Activated CD4-positive, alpha-beta T cell treated with anti-CD3 and anti-CD28 coated beads for 36 hours (primary cell): Measurements from ENCODE around the gene RMRP. TPM values are rescaled to one million over a fixed set of nuclear protein-coding genes. Genes with fewer than 3 reads are reported as not detected.
A peak's percentile ranks its signal among the peaks of the same experiment; 100 is the strongest.

Experiments used
- ATAC-seq: fragments of 200-7000 bp; cut with Tn5 transposase; one replicate; pipeline ENCODE4 v1.10.0; 2021; ENCODE audit warnings: mild to moderate bottlenecking, moderate library complexity
- CTCF ChIA-PET: fragments of 350-600 bp; sonication (Branson Sonifier 250); formaldehyde crosslinking; loops from one replicate; lab custom pipeline; 2021; ENCODE audit warnings: antibody characterized with exemption; lab: Charles Lee
- POLR2A ChIA-PET: fragments of 350-600 bp; sonication (Branson Sonifier 250); formaldehyde crosslinking; loops from one replicate; lab custom pipeline; 2021; ENCODE audit warnings: antibody characterized with exemption, inconsistent platforms; lab: Charles Lee
- DNase-seq: peaks from one replicate; pipeline ENCODE4 v3.0.0-alpha.2; 2020
- H3K27ac Mint-ChIP-seq: one replicate; pipeline ENCODE4 v1.8.0; 2021; ENCODE audit warnings: mixed read lengths
- H3K27me3 Mint-ChIP-seq: one replicate; pipeline ENCODE4 v1.8.0; 2021; ENCODE audit warnings: mixed read lengths
- H3K36me3 Mint-ChIP-seq: one replicate; pipeline ENCODE4 v1.8.0; 2021; ENCODE audit warnings: low read depth, mixed read lengths
- H3K4me1 Mint-ChIP-seq: one replicate; pipeline ENCODE4 v1.8.0; 2021; ENCODE audit warnings: mixed read lengths
- H3K4me3 Mint-ChIP-seq: one replicate; pipeline ENCODE4 v1.8.0; 2021; ENCODE audit warnings: mild to moderate bottlenecking, moderate library complexity, mixed read lengths
- H3K9me3 Mint-ChIP-seq: one replicate; pipeline ENCODE4 v1.8.0; 2021; ENCODE audit warnings: low read depth, mixed read lengths
- intact Hi-C, 2 experiments: fragments of 100-400 bp; cut with DNase I in 1 of 2; cut with micrococcal nuclease in 1 of 2; formaldehyde crosslinking; loops; one replicate each; pipeline versions ENCODE4 v1.14.2 to v1.15.1; 2022 to 2024; cut with DNase I, micrococcal nuclease
- total RNA-seq, 2 experiments: library from RNA; stranded (reverse); gene quantifications; one replicate each; pipeline ENCODE4 v1.2.3, GENCODE V29; 2021

RMRP gene
- total RNA-seq, 2 experiments from 2014 or later, result 894 to 11,462 TPM

DNA sequence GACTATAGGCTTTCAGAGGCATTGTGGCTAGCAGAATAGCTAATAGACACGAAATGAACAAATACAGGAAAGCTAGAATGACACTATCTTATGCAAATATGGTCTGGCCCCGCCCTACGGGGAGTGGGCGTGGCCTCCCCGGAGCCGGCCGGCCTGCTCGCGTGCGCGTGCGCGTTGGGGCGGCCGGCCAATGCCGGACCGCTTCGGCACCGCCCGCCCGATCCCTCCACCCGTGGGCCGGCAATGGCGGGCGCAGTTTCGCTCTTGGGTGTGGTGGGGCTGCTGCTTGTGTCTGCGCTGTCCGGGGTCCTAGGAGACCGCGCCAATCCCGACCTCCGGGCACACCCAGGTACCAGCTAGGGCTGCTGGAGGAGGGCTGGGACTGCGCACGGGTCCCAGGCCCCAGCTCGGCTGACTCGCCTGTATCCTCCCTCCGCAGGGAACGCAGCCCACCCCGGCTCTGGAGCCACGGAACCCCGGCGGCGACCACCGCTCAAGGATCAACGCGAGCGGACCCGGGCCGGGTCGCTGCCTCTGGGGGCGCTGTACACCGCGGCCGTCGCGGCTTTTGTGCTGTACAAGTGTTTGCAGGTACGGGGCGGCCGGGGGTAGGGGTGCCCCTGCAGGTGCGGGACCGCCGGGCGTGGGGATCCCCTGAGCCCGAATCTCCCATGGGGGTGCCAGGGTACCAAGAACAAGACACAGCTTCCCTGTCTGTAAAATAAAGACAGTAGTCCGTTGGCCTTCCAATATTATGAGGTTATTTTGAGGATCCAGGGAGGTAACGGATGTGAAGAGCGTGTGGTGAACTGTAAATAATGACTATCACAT is 533 bp upstream of the RMRP start, which contains the start of gene CCDC107:
Gene CCDC107 (plus strand): TSS at position 156 of the 831 bp plus-strand sequence. CDS start 88 bp downstream, at position 244.
- Mint-ChIP-seq H3K36me3 (peaks cover 37% of the 10 kb centered on the region), H3K27ac (peak within 1 kb of the TSS; percentile 98), H3K4me1 (peaks cover 68% of the 10 kb centered on the region), H3K27me3 (peaks cover 2% of the 10 kb centered on the region), H3K9me3 (no peaks in the 10 kb centered on the region), H3K4me3 (peak within 1 kb of the TSS; percentile 80)
- intact Hi-C loops, result loop anchor here (1.0 to 10.0 kb wide), 16 partner anchors 38 to 671 kb away; partner anchors contain the start of genes GBA2 (in 2 of the 2), RGP1 (in 2 of the 2), ATOSB (in 1 of the 2) and CD72 (in 1 of the 2)
- POLR2A ChIA-PET, result interaction anchor here (0.7 to 1.4 kb wide), 4 partner anchors 10 to 74 kb away, joined by 3 to 4 read pairs (median 3); partner anchors contain the start of gene CREB3
- peak; percentile 63 for ATAC-seq
- CTCF ChIA-PET, result interaction anchor here (0.5 to 6.7 kb wide), 33 partner anchors 8 to 1012 kb away, joined by 3 to 89 read pairs (median 4); partner anchors contain the start of genes CA9, CD72, CREB3 and GALT
- DNase-seq, result peak; percentile 87

DNA sequence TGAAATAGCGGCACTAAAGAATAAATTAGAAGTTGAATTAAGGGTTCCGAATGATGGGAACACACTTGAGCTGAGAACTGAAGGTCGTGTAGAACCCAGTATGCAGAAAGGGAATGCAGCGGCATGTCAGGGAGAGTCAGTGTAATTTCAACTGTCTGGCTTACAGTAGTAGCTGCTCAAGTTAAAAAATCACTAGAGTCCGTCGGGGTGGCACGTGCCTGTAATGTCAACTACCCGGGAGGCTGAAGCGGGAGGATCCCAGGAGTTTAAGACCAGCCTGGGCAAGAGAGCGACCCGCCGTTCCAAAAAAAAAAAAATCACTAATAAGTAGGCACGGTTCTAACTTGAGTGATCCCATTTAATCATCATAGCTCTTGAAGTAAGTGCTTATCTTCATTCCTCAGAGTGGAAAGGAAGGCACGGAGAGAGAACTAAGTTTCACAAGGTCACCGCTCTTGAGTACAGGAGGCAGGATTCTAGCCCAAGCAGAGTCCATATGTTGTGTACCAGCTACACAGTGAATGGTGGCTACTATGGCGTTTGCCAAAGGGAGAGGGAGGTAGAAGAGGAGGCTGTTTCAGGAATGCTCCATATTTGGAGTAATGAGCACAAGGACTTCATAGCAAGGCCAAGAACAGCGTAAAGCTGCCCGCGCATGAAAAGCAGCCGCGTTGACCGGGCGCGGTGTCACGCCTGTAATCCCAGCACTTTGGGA is 831 bp downstream of the RMRP start:
- ATAC-seq (no peak), DNase-seq (no peak)
- Mint-ChIP-seq H3K36me3 (peaks cover 26% of the 10 kb centered on the region), H3K27me3 (peaks cover 2% of the 10 kb centered on the region), H3K4me3 (peak overlapping the region; percentile 80), H3K27ac (peak overlapping the region; percentile 98), H3K9me3 (no peaks in the 10 kb centered on the region), H3K4me1 (peaks cover 60% of the 10 kb centered on the region)
- CTCF ChIA-PET, result interaction anchor here (0.7 to 6.7 kb wide), 19 partner anchors 9 to 487 kb away, joined by 3 to 89 read pairs (median 5); partner anchors contain the start of genes CREB3, SIT1, TESK1 and TLN1
- POLR2A ChIA-PET, result interaction anchor here (1.2 to 1.4 kb wide), 2 partner anchors 8 to 76 kb away, joined by 3 to 4 read pairs; partner anchors contain the start of gene CREB3
- intact Hi-C loops, result loop anchor here (1.0 to 10.0 kb wide), 13 partner anchors 10 to 670 kb away; partner anchors contain the start of genes CD72 (in 1 of the 2), CLTA (in 1 of the 2), CREB3 (in 1 of the 2) and DNAJB5 (in 1 of the 2)

DNA sequence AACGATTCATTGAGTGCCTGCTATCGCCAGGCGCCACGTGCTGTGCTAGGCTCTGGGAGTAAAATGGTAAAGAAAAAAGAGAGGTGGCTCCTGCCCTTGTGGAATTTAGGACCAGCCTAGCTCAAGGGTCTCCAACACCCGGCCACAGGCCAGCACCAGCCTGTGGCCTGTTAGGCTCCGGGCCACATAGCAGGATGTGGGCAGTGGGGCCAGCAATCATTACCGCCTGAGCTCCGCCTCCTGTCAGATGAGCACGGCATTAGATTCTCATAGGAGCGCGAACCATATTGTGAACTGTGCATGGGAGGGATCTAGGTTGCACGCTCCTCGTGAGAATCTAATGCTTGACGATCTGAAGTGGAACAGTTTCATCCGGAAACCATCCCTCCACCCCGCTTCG is 1.5 kb downstream of the RMRP start:
- POLR2A ChIA-PET, result interaction anchor here (0.5 kb wide), 1 partner anchor 119 kb away, joined by 4 read pairs; no protein-coding TSS in a partner anchor

DNA sequence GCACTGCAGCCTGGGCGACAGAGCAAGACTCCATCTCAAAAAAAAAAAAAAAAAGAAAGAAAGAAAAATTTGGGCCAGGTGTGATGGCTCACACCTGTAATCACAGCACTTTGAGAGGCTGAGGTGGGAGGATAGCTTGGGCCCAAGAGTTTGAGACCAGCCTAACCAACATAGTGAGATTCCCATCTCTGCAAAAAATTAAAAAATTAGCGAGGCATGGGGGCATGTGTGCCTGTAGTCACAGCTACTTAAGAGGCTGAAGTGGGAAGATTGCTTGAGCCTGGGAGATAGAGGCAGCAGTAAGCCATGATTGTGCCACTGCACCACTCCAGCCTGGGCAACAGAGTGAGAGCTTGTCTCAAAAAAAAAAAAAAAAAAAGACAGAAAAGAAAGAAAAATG is 4.2 kb downstream of the RMRP start:
- POLR2A ChIA-PET, result no interaction called here
- CTCF ChIA-PET, result interaction anchor here (0.6 kb wide), 2 partner anchors 693 to 1548 kb away, joined by 3 read pairs; no protein-coding TSS in a partner anchor
- Mint-ChIP-seq H3K4me3 (no peak overlapping the region), H3K4me1 (peaks cover 51% of the 10 kb centered on the region), H3K9me3 (no peaks in the 10 kb centered on the region), H3K27ac (no peak overlapping the region), H3K36me3 (peaks cover 11% of the 10 kb centered on the region), H3K27me3 (peaks cover 2% of the 10 kb centered on the region)
- no peak for DNase-seq
- no peak for ATAC-seq
- intact Hi-C loops, result loop anchor here in 1 of 2 experiments (10.0 kb wide), 1 partner anchor 381 kb away; the partner anchor contains the start of gene RECK

More for the DNA sequence above, 1.5 kb downstream of the RMRP start:
- CTCF ChIA-PET, result interaction anchor here (0.7 to 6.7 kb wide), 10 partner anchors 9 to 175 kb away, joined by 3 to 89 read pairs (median 12); partner anchors contain the start of gene SIT1
- Mint-ChIP-seq H3K9me3 (no peaks in the 10 kb centered on the region), H3K36me3 (peaks cover 22% of the 10 kb centered on the region), H3K4me3 (no peak overlapping the region), H3K27ac (peak overlapping the region; percentile 23), H3K4me1 (peaks cover 62% of the 10 kb centered on the region), H3K27me3 (peaks cover 2% of the 10 kb centered on the region)
- no peak for DNase-seq
- no peak for ATAC-seq
- intact Hi-C loops, result loop anchor here (5.0 to 10.0 kb wide), 9 partner anchors 39 to 669 kb away; partner anchors contain the start of genes CD72 (in 1 of the 2), CLTA (in 1 of the 2), DNAJB5 (in 1 of the 2) and GBA2 (in 1 of the 2)

DNA sequence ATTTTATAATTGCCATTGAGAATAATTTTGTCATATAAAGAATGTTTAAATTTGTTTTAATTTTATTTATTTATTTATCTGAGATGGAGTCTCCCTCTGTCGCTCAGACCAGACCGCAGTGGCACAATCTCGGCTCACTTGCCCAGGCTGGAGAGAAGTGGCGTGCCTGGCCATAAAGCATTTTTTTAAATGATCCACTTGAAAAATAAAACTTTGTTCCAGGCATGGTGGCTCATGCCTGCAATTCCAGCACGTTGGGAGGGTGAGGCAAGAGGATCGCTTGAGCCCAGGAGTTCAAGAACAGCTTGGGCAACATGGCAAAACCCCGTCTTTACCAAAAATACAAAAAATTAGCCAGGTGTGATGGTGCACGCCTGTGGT is 5.0 kb downstream of the RMRP start:
- Mint-ChIP-seq H3K27ac (no peak overlapping the region), H3K4me1 (peaks cover 57% of the 10 kb centered on the region), H3K27me3 (peaks cover under 1% of the 10 kb centered on the region), H3K4me3 (no peak overlapping the region), H3K9me3 (no peaks in the 10 kb centered on the region), H3K36me3 (peaks cover 11% of the 10 kb centered on the region)
- ChIA-PET POLR2A (no interaction called here), CTCF (no interaction called here)
- no peak for ATAC-seq
- DNase-seq, result no peak
- intact Hi-C loops, result loop anchor here in 1 of 2 experiments (10.0 kb wide), 1 partner anchor 382 kb away; the partner anchor contains the start of gene RECK

DNA sequence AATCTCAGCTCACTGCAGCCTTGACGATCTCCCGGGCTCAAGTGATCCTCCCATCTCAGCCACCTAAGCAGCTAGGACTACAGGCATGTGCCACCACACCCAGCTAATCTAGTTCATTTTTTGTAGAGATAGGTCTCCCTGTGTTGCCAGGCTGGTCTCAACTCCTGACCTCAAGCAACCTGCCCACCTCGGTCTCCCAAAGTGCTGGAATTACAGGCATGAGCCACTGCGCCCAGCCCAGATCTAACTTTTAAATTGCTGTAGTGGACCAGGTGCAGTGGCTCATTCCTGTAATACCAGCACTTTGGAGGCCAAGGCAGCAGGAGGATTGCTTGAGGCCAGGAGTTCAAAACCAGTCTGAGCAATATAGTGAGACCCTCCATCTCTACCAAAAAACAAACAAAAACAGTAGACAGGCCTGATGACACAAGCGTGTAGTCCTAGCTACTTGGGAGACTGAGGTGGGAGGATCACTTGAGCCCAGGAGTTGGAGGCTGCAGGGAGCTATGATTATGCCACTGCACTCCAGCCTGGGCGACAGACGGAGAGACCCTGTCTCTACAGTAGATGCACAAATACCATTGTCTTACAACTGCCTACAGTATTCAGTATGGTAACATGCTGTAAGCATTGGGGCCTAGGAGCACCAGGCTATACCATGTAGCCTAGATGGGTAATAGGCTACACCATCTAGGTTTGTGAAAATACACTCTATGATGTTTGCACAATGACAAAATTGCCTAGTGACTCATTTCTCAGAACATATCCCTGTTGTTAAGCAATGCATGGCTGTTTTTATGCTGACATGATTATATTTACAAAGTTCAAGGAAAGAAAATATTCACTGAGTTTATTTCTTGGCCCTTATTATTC is 5.6 kb downstream of the RMRP start:
- peaks cover 58% of the 10 kb centered on the region for H3K4me1 Mint-ChIP-seq
- CTCF ChIA-PET, result interaction anchor here (0.7 kb wide), 1 partner anchor 148 kb away, joined by 3 read pairs; no protein-coding TSS in a partner anchor
- intact Hi-C loops, result loop anchor here in 1 of 2 experiments (10.0 kb wide), 1 partner anchor 383 kb away; the partner anchor contains the start of gene RECK

DNA sequence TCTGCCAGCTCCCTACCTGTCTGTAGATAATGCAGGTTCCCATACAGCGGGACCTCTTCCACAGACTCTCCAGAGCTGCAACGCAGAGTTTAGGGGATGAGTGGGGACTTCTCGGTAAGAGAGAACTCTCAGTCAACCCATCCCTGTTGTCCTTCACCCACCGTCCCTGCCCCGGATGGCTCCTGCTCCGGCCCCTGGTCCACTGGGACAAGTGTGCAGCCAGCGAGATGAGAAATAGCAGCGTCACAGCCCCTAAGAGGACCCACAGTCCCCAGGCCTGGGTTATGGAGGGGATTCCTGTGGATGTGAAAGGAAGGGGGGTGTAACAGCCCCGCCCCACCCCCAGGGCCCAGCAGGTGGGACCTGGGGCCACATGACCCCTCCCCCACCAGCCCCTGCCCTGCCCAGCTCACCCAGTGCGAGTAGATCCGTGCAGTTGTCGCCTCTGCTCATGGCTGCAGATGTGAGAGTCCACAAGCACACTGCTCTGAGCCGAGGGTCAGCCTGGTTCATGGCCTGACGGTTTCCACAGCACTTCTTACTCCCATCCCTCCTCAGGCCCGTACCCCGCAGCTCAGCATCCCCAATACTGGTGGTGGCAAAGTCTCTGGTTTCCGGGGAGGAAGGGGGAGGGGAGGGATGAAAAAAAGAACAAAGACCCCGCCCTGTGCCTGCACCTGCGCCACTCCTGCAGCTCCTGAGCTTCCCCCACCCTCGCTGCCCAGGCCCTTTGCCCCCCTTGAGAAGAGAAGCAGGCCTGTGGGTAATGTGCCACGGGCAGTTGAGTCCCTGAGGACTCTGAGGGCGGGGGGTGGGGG is 7.3 kb downstream of the RMRP start, which contains the start of gene SIT1:
Gene SIT1 (minus strand): TSS at position 591 of the 818 bp plus-strand sequence. CDS start 78 bp downstream, at position 513.
- H3K27ac Mint-ChIP-seq, result peak within 1 kb of the TSS; percentile 97
- peaks cover 11% of the 10 kb centered on the region for H3K36me3 Mint-ChIP-seq
- intact Hi-C loops, result loop anchor here in 1 of 2 experiments (10.0 kb wide), 1 partner anchor 384 kb away; the partner anchor contains the start of gene RECK
- DNase-seq (peak; percentile 75), ATAC-seq (peak; percentile 25)
- CTCF ChIA-PET, result interaction anchor here (0.7 to 7.2 kb wide), 6 partner anchors 8 to 409 kb away, joined by 3 to 89 read pairs (median 4); partner anchors contain the start of genes CCDC107 and RMRP
- peaks cover 46% of the 10 kb centered on the region for H3K4me1 Mint-ChIP-seq
- H3K9me3 Mint-ChIP-seq, result no peaks in the 10 kb centered on the region
- no peaks in the 10 kb centered on the region for H3K27me3 Mint-ChIP-seq
- POLR2A ChIA-PET, result interaction anchor here (0.7 to 1.5 kb wide), 2 partner anchors 14 to 99 kb away, joined by 5 to 7 read pairs; partner anchors contain the start of gene ARHGEF39
- peak within 1 kb of the TSS; percentile 82 for H3K4me3 Mint-ChIP-seq

More for the DNA sequence above, 5.6 kb downstream of the RMRP start:
- no peak overlapping the region for H3K4me3 Mint-ChIP-seq
- no peaks in the 10 kb centered on the region for H3K9me3 Mint-ChIP-seq
- DNase-seq (no peak), ATAC-seq (peak; percentile 15)
- no peaks in the 10 kb centered on the region for H3K27me3 Mint-ChIP-seq
- POLR2A ChIA-PET, result no interaction called here
- peaks cover 11% of the 10 kb centered on the region for H3K36me3 Mint-ChIP-seq
- peak overlapping the region; percentile 97 for H3K27ac Mint-ChIP-seq

DNA sequence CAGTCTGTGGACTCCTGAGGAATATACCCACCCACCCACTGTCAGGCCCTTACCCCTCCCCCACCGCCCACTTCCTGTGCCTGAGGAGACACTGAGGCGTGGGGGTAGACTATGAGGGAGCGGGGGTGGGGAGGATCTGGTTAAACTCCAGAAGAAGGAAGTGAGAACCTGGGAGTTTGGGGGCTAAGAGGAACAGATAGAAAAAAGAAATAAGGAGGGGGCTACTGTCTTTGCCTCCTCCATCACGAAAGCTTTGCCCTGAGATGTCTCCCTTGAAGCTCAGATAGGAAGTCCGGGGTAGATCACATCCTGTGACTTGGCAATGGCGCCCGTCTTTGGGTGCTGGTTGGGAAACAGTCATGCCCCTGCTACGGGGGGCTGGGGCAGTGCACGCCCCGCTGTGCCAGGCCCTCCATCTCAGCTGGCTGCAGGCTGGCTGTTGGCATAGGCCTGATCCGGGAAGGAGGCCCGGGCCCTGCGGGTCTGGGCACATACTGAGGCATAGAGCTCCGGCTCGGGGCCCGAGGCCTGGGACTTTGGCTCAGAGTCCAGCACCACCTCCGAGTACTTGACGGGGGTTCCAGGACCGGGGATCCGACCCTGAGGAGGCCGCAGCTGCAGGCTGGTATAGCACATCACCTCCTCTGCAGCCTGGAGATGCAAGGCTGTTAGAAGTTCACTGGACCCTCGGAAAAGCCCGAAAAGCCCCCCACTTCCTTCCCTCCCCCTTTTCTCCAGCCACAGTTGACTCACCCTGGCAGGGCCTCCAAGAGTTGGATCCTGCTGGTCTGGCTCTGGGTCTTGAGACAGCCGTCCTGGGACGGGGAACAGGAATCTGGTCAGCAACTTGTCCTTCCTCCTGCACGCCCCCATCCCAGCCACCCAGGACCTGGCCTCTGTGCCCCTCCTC is 8.1 kb downstream of the RMRP start:
- Mint-ChIP-seq H3K27ac (peak overlapping the region; percentile 97), H3K9me3 (no peaks in the 10 kb centered on the region), H3K36me3 (peaks cover 11% of the 10 kb centered on the region), H3K4me1 (peaks cover 53% of the 10 kb centered on the region), H3K27me3 (no peaks in the 10 kb centered on the region), H3K4me3 (peak overlapping the region; percentile 82)
- no peak for ATAC-seq
- intact Hi-C loops, result loop anchor here (5.0 to 10.0 kb wide), 3 partner anchors 385 to 537 kb away; partner anchors contain the start of genes ATOSB (in 1 of the 2) and RECK (in 1 of the 2)
- DNase-seq, result peak; percentile 67
- CTCF ChIA-PET, result interaction anchor here (0.6 to 7.2 kb wide), 13 partner anchors 9 to 408 kb away, joined by 3 to 89 read pairs (median 4); partner anchors contain the start of genes CCDC107, CREB3, RMRP and TESK1
- POLR2A ChIA-PET, result interaction anchor here (0.7 to 1.5 kb wide), 2 partner anchors 15 to 100 kb away, joined by 5 to 7 read pairs; partner anchors contain the start of gene ARHGEF39
